H1 (cell line): ENCODE data around the gene DLG1. TPM values are rescaled to one million over a fixed set of nuclear protein-coding genes. Genes with fewer than 3 reads are reported as not detected.

ENCODE experiments used
- BRCA1 ChIP-seq: IDR thresholded peaks from 2 replicates; pipeline ENCODE4 v1.6.1; 2012; ENCODE audit warnings: low read depth, low read length, improper control_type of control experiment
- EZH2 ChIP-seq: fragments of 200-600 bp; sonication (generic); IDR thresholded peaks from 2 replicates; pipeline ENCODE4 v1.7.1; 2012; ENCODE audit warnings: low read depth, mild to moderate bottlenecking, moderate library complexity, low read length, inconsistent platforms; ENCODE audit not compliant: severe bottlenecking
- PHF8 ChIP-seq: fragments of 200-600 bp; sonication (generic); conservative IDR thresholded peaks from 2 replicates; pipeline ENCODE4 v1.7.1; 2012; ENCODE audit warnings: low read depth, mild to moderate bottlenecking, inconsistent platforms, low read length, moderate library complexity
- POLR2AphosphoS5 ChIP-seq: IDR thresholded peaks from 2 replicates; pipeline ENCODE4 v1.6.1; 2011; ENCODE audit warnings: low read depth, low read length
- polyA plus RNA-seq, 7 experiments: library from polyadenylated mRNA; depleted of rRNA in 3 of 7; stranded (reverse) in 5 of 7; unstranded in 2 of 7; fragments of >200 nt in 5 of 7; fragments of 200-250 nt in 2 of 7; gene quantifications; 1 replicate in 5 of 7; 2 replicates in 1 of 7; 4 replicates in 1 of 7; pipeline versions ENCODE4 v1.2.1 to v1.2.3, GENCODE V29; 2011 to 2013; ENCODE audit warnings: missing spikeins in 2 of 7, mixed read lengths in 2 of 7
- total RNA-seq: library from RNA; stranded (reverse); fragmentation: NEBNext Ultra II Directional; extraction: Animal tissue kit (Norgen Biotek cat#: 25700); gene quantifications from 2 replicates; pipeline ENCODE4 v1.2.1, GENCODE V29; 2021
- TF ChIP-seq, protein P1 (sequence below), 3 experiments: IDR thresholded peaks; 1 replicate in 2 of 3; 2 replicates in 1 of 3; pipeline versions ENCODE4 v1.5.1 to v1.6.1; 2011; ENCODE audit warnings: low read length in 3 of 3, mild to moderate bottlenecking in 3 of 3, inconsistent platforms in 2 of 3, low read depth in 1 of 3, moderate library complexity in 1 of 3; ENCODE audit not compliant: insufficient read depth in 1 of 3; ENCODE audit errors: control extremely low read depth in 1 of 3

DLG1 gene
- total and polyA plus RNA-seq, 2 of the 8 experiments (the other 6 are each of a cell fraction or from before 2014, with no cell fraction given), result 13.4 to 78.8 TPM

DNA sequence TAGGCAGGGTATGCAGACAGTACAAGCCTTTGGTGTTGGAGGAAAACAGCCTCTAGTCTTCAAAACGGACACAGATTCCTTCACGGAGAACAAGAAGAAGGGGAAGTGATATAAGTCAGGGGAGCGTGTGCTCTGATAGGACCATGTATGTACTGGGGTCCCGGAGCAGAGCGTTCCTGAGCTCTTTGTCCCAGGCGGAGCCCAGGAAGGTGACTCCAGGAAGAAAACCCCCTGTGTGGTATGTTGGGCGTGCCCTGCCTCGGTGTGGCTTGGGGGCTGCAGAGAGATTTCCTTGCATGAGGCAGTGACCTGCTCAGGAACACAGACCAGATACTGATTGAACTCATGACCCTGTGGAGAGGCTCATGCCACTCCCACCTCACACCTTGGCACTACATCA is 290.5 kb downstream of the DLG1 start (continued):
- TF ChIP-seq, protein P1, sequence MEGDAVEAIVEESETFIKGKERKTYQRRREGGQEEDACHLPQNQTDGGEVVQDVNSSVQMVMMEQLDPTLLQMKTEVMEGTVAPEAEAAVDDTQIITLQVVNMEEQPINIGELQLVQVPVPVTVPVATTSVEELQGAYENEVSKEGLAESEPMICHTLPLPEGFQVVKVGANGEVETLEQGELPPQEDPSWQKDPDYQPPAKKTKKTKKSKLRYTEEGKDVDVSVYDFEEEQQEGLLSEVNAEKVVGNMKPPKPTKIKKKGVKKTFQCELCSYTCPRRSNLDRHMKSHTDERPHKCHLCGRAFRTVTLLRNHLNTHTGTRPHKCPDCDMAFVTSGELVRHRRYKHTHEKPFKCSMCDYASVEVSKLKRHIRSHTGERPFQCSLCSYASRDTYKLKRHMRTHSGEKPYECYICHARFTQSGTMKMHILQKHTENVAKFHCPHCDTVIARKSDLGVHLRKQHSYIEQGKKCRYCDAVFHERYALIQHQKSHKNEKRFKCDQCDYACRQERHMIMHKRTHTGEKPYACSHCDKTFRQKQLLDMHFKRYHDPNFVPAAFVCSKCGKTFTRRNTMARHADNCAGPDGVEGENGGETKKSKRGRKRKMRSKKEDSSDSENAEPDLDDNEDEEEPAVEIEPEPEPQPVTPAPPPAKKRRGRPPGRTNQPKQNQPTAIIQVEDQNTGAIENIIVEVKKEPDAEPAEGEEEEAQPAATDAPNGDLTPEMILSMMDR (IDR thresholded peaks at IDR 0.05; ENCODE audit: control extremely low read depth in 1 of 3, insufficient read depth in 1 of 3, low read depth in 1 of 3, low read length in 3 of 3), result no peak
- TF ChIP-seq BRCA1, result no peak
- TF ChIP-seq PHF8, result no peak
- no peak for TF ChIP-seq POLR2AphosphoS5
- no peak for TF ChIP-seq EZH2
